Measurements from ENCODE around the gene TMSB15B.
"Not testable (repeated sequence)": the region's sequence is repeated elsewhere in the genome, so short reads cannot be mapped to it uniquely, and the experiment has no call there.

The TMSB15B gene
- total RNA-seq, result 0.97 to 1.4 (median 1.2) reads per million in 3 donors

GRCh38 chrX:103962411-103963278 is at the start of gene TMSB15B:
Gene TMSB15B, plus strand, starts transcription at chrX:103962627.
- not testable (repeated sequence) for H3K27ac ChIP-seq (ENCODE audit: insufficient read depth, low read length, poor library complexity, severe bottlenecking); H3K9me3 ChIP-seq (ENCODE audit: control insufficient read depth, low read length); H3K27me3 ChIP-seq (replicated peaks; ENCODE audit: control insufficient read depth, insufficient read depth, low read length, poor library complexity, severe bottlenecking); DNase-seq; H3K4me1 ChIP-seq (ENCODE audit: control insufficient read depth, insufficient read depth, low read length, poor library complexity, severe bottlenecking); H3K36me3 ChIP-seq (ENCODE audit: control insufficient read depth, insufficient read depth, low read length); H3K4me3 ChIP-seq (ENCODE audit: insufficient read depth, low read depth, low read length, poor library complexity, severe bottlenecking)

GRCh38 chrX:103913356-103914020 is 48.9 kb upstream of the TMSB15B start:
- Histone ChIP-seq H3K36me3 (ENCODE audit: control insufficient read depth, insufficient read depth, low read length) (no peaks in the 10 kb centered on the region), H3K27ac (ENCODE audit: insufficient read depth, low read length, poor library complexity, severe bottlenecking) (no peak overlapping the region), H3K4me3 (ENCODE audit: insufficient read depth, low read depth, low read length, poor library complexity, severe bottlenecking) (no peak overlapping the region), H3K9me3 (ENCODE audit: control insufficient read depth, low read length) (no peaks in the 10 kb centered on the region), H3K27me3 (replicated peaks; ENCODE audit: control insufficient read depth, insufficient read depth, low read length, poor library complexity, severe bottlenecking) (no peaks in the 10 kb centered on the region), H3K4me1 (ENCODE audit: control insufficient read depth, insufficient read depth, low read length, poor library complexity, severe bottlenecking) (peaks cover 3% of the 10 kb centered on the region)
- no peak for DNase-seq

- H3K4me3 ChIP-seq (ENCODE audit: insufficient read depth, low read depth, low read length, poor library complexity, severe bottlenecking), result peak overlapping the region; percentile 58
- peak overlapping the region; percentile 63 for H3K27ac ChIP-seq (ENCODE audit: insufficient read depth, low read length, poor library complexity, severe bottlenecking)
- no peaks in the 10 kb centered on the region for H3K36me3 ChIP-seq (ENCODE audit: control insufficient read depth, insufficient read depth, low read length)
- H3K4me1 ChIP-seq (ENCODE audit: control insufficient read depth, insufficient read depth, low read length, poor library complexity, severe bottlenecking), result peaks cover 13% of the 10 kb centered on the region
- peak; percentile 4 to 26 (median 10) for DNase-seq
- no peaks in the 10 kb centered on the region for H3K27me3 ChIP-seq (replicated peaks; ENCODE audit: control insufficient read depth, insufficient read depth, low read length, poor library complexity, severe bottlenecking)
- H3K9me3 ChIP-seq (ENCODE audit: control insufficient read depth, low read length), result no peaks in the 10 kb centered on the region
Measured at GRCh38 chrX:103918050-103918449, 44.4 kb upstream of the TMSB15B start.

GRCh38 chrX:103918571-103919269 is 43.7 kb upstream of the TMSB15B start:
- no peaks in the 10 kb centered on the region for H3K36me3 ChIP-seq (ENCODE audit: control insufficient read depth, insufficient read depth, low read length)
- no peaks in the 10 kb centered on the region for H3K27me3 ChIP-seq (replicated peaks; ENCODE audit: control insufficient read depth, insufficient read depth, low read length, poor library complexity, severe bottlenecking)
- peak; percentile 20 to 47 (median 41) for DNase-seq
- H3K9me3 ChIP-seq (ENCODE audit: control insufficient read depth, low read length), result no peaks in the 10 kb centered on the region
- peaks cover 13% of the 10 kb centered on the region for H3K4me1 ChIP-seq (ENCODE audit: control insufficient read depth, insufficient read depth, low read length, poor library complexity, severe bottlenecking)
- peak overlapping the region; percentile 58 for H3K4me3 ChIP-seq (ENCODE audit: insufficient read depth, low read depth, low read length, poor library complexity, severe bottlenecking)
- H3K27ac ChIP-seq (ENCODE audit: insufficient read depth, low read length, poor library complexity, severe bottlenecking), result peak overlapping the region; percentile 63

GRCh38 chrX:103919270-103919637 is 43.2 kb upstream of the TMSB15B start:
- Histone ChIP-seq H3K9me3 (ENCODE audit: control insufficient read depth, low read length) (no peaks in the 10 kb centered on the region), H3K4me3 (ENCODE audit: insufficient read depth, low read depth, low read length, poor library complexity, severe bottlenecking) (peak overlapping the region; percentile 58), H3K4me1 (ENCODE audit: control insufficient read depth, insufficient read depth, low read length, poor library complexity, severe bottlenecking) (peaks cover 13% of the 10 kb centered on the region), H3K27me3 (replicated peaks; ENCODE audit: control insufficient read depth, insufficient read depth, low read length, poor library complexity, severe bottlenecking) (no peaks in the 10 kb centered on the region), H3K27ac (ENCODE audit: insufficient read depth, low read length, poor library complexity, severe bottlenecking) (peak overlapping the region; percentile 63), H3K36me3 (ENCODE audit: control insufficient read depth, insufficient read depth, low read length) (no peaks in the 10 kb centered on the region)
- peak in 1 of 3 donors; percentile 11 for DNase-seq

GRCh38 chrX:103920515-103920914 is 41.9 kb upstream of the TMSB15B start:
- not testable (repeated sequence) for DNase-seq; H3K27ac ChIP-seq (ENCODE audit: insufficient read depth, low read length, poor library complexity, severe bottlenecking); H3K36me3 ChIP-seq (ENCODE audit: control insufficient read depth, insufficient read depth, low read length); H3K9me3 ChIP-seq (ENCODE audit: control insufficient read depth, low read length); H3K27me3 ChIP-seq (replicated peaks; ENCODE audit: control insufficient read depth, insufficient read depth, low read length, poor library complexity, severe bottlenecking); H3K4me3 ChIP-seq (ENCODE audit: insufficient read depth, low read depth, low read length, poor library complexity, severe bottlenecking)
- peaks cover 13% of the 10 kb centered on the region for H3K4me1 ChIP-seq (ENCODE audit: control insufficient read depth, insufficient read depth, low read length, poor library complexity, severe bottlenecking)

GRCh38 chrX:103927030-103927429 is 35.4 kb upstream of the TMSB15B start:
- Histone ChIP-seq H3K36me3 (ENCODE audit: control insufficient read depth, insufficient read depth, low read length) (no peaks in the 10 kb centered on the region), H3K9me3 (ENCODE audit: control insufficient read depth, low read length) (no peaks in the 10 kb centered on the region), H3K4me1 (ENCODE audit: control insufficient read depth, insufficient read depth, low read length, poor library complexity, severe bottlenecking) (no peaks in the 10 kb centered on the region), H3K27ac (ENCODE audit: insufficient read depth, low read length, poor library complexity, severe bottlenecking) (no peak overlapping the region), H3K4me3 (ENCODE audit: insufficient read depth, low read depth, low read length, poor library complexity, severe bottlenecking) (no peak overlapping the region), H3K27me3 (replicated peaks; ENCODE audit: control insufficient read depth, insufficient read depth, low read length, poor library complexity, severe bottlenecking) (no peaks in the 10 kb centered on the region)
- DNase-seq, result no peak

- Histone ChIP-seq H3K27ac (ENCODE audit: insufficient read depth, low read length, poor library complexity, severe bottlenecking) (no peak overlapping the region), H3K27me3 (replicated peaks; ENCODE audit: control insufficient read depth, insufficient read depth, low read length, poor library complexity, severe bottlenecking) (no peaks in the 10 kb centered on the region), H3K4me1 (ENCODE audit: control insufficient read depth, insufficient read depth, low read length, poor library complexity, severe bottlenecking) (no peaks in the 10 kb centered on the region), H3K4me3 (ENCODE audit: insufficient read depth, low read depth, low read length, poor library complexity, severe bottlenecking) (no peak overlapping the region), H3K9me3 (ENCODE audit: control insufficient read depth, low read length) (no peaks in the 10 kb centered on the region), H3K36me3 (ENCODE audit: control insufficient read depth, insufficient read depth, low read length) (no peaks in the 10 kb centered on the region)
- DNase-seq, result no peak
Measured at GRCh38 chrX:103927633-103928032, 34.8 kb upstream of the TMSB15B start.

GRCh38 chrX:103932133-103932532 is 30.3 kb upstream of the TMSB15B start:
- DNase-seq, result no peak
- H3K4me3 ChIP-seq (ENCODE audit: insufficient read depth, low read depth, low read length, poor library complexity, severe bottlenecking), result no peak overlapping the region
- no peaks in the 10 kb centered on the region for H3K9me3 ChIP-seq (ENCODE audit: control insufficient read depth, low read length)
- no peaks in the 10 kb centered on the region for H3K36me3 ChIP-seq (ENCODE audit: control insufficient read depth, insufficient read depth, low read length)
- H3K4me1 ChIP-seq (ENCODE audit: control insufficient read depth, insufficient read depth, low read length, poor library complexity, severe bottlenecking), result no peaks in the 10 kb centered on the region
- no peak overlapping the region for H3K27ac ChIP-seq (ENCODE audit: insufficient read depth, low read length, poor library complexity, severe bottlenecking)
- H3K27me3 ChIP-seq (replicated peaks; ENCODE audit: control insufficient read depth, insufficient read depth, low read length, poor library complexity, severe bottlenecking), result no peaks in the 10 kb centered on the region

- H3K27ac ChIP-seq (ENCODE audit: insufficient read depth, low read length, poor library complexity, severe bottlenecking); H3K9me3 ChIP-seq (ENCODE audit: control insufficient read depth, low read length); DNase-seq; H3K36me3 ChIP-seq (ENCODE audit: control insufficient read depth, insufficient read depth, low read length); H3K4me1 ChIP-seq (ENCODE audit: control insufficient read depth, insufficient read depth, low read length, poor library complexity, severe bottlenecking); H3K27me3 ChIP-seq (replicated peaks; ENCODE audit: control insufficient read depth, insufficient read depth, low read length, poor library complexity, severe bottlenecking); H3K4me3 ChIP-seq (ENCODE audit: insufficient read depth, low read depth, low read length, poor library complexity, severe bottlenecking): not testable (repeated sequence)
Measured at GRCh38 chrX:103940257-103940656, 22.2 kb upstream of the TMSB15B start.
